OCI-LY3 (cell line): ENCODE results near the gene LDLRAD4.

Experiments
- EZH2phosphoT487 ChIP-seq: fragments of 200-600 bp; shearing (Covaris generic); IDR thresholded peaks from 2 replicates; pipeline ENCODE4 v1.6.1; 2018; ENCODE audit warnings: antibody characterized with exemption, mixed run types, low read depth
- TF ChIP-seq, protein P1 (sequence below): fragments of 200-600, 300-600 bp; sonication (generic); IDR thresholded peaks from 2 replicates; pipeline ENCODE4 v1.5.1; 2014; ENCODE audit warnings: antibody characterized with exemption, low read length, low read depth

DNA sequence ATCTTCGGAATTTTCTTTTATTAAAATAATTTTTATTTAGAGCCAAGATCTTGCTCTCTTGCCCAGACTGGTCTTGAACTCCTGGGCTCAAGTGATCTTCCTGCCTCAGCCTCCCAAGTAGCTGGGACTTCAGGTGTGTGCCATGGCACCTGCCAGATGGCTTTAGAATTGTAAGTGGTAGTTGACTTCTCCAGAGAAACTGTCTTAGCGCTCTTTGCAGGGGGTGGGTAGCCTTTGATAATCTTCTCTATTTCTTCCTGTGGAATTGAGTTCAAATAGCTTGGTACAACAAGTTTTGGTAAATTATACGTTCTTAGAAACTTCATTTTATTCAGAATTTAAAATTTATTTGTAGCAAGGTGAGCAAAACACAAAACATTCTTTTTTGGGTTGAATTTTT lies 113.3 kb downstream of the LDLRAD4 start:
- TF ChIP-seq, protein P1, sequence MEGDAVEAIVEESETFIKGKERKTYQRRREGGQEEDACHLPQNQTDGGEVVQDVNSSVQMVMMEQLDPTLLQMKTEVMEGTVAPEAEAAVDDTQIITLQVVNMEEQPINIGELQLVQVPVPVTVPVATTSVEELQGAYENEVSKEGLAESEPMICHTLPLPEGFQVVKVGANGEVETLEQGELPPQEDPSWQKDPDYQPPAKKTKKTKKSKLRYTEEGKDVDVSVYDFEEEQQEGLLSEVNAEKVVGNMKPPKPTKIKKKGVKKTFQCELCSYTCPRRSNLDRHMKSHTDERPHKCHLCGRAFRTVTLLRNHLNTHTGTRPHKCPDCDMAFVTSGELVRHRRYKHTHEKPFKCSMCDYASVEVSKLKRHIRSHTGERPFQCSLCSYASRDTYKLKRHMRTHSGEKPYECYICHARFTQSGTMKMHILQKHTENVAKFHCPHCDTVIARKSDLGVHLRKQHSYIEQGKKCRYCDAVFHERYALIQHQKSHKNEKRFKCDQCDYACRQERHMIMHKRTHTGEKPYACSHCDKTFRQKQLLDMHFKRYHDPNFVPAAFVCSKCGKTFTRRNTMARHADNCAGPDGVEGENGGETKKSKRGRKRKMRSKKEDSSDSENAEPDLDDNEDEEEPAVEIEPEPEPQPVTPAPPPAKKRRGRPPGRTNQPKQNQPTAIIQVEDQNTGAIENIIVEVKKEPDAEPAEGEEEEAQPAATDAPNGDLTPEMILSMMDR, result no peak
- TF ChIP-seq EZH2phosphoT487, result no peak
